Brain microvascular endothelial cell (primary cell): Measurements from ENCODE around the gene TBPL1.

Source experiments
- DNase-seq: peaks from one replicate; pipeline ENCODE4 v3.0.0-alpha.2; 2020
- H3K27ac ChIP-seq: fragments of 250-450 bp; sonication (Bioruptor Pico); 2 replicates; pipeline ENCODE4 v1.5.1; 2020; ENCODE audit warnings: mild to moderate bottlenecking, moderate library complexity
- H3K27me3 ChIP-seq: fragments of 250-450 bp; sonication (Bioruptor Pico); replicated peaks from 2 replicates; pipeline ENCODE4 v1.5.1; 2020; ENCODE audit warnings: mild to moderate bottlenecking
- H3K36me3 ChIP-seq: fragments of 250-450 bp; sonication (Bioruptor Pico); replicated peaks from 2 replicates; pipeline ENCODE4 v1.5.1; 2020; ENCODE audit warnings: mild to moderate bottlenecking
- H3K4me3 ChIP-seq: 2 replicates; pipeline ENCODE4 v1.5.1; 2011; ENCODE audit warnings: low read depth, mild to moderate bottlenecking, control low read depth, low read length, moderate library complexity
- CTCF ChIP-seq: IDR thresholded peaks from 2 replicates; pipeline ENCODE4 v1.5.1; 2011; ENCODE audit warnings: low read depth, mild to moderate bottlenecking, moderate library complexity, low read length, control low read depth, inconsistent platforms; ENCODE audit errors: missing control alignments
- in situ Hi-C: cut with HindIII; loops from 2 replicates; pipeline ENCODE4 v1.10.0; 2017; ENCODE audit warnings: low sequenced_read_pairs, low pct_ligation_motif_present

Gene TBPL1

GRCh38 chr6:133983099-133983939, 30.3 kb downstream of the TBPL1 start:
- H3K4me3 ChIP-seq: no peak overlapping the region
- TF ChIP-seq CTCF: peak; percentile 12
- H3K27ac ChIP-seq: no peak overlapping the region
- peaks cover 13% of the 10 kb centered on the region for H3K36me3 ChIP-seq
- in situ Hi-C loops: no loop called here
- no peaks in the 10 kb centered on the region for H3K27me3 ChIP-seq
- DNase-seq: peak; percentile 35

- no peaks in the 10 kb centered on the region for H3K27me3 ChIP-seq
- no peak for TF ChIP-seq CTCF
- peaks cover 13% of the 10 kb centered on the region for H3K36me3 ChIP-seq
- H3K27ac ChIP-seq: no peak overlapping the region
- DNase-seq: no peak
- no peak overlapping the region for H3K4me3 ChIP-seq
- in situ Hi-C loops: no loop called here
Observed at GRCh38 chr6:133985970-133986369, 32.9 kb downstream of the TBPL1 start.

- peaks cover 11% of the 10 kb centered on the region for H3K36me3 ChIP-seq
- H3K27ac ChIP-seq: no peak overlapping the region
- no peak for TF ChIP-seq CTCF
- DNase-seq: no peak
- H3K27me3 ChIP-seq: no peaks in the 10 kb centered on the region
- in situ Hi-C loops: no loop called here
- no peak overlapping the region for H3K4me3 ChIP-seq
Observed at GRCh38 chr6:133986942-133987341, 33.9 kb downstream of the TBPL1 start.

DNA sequence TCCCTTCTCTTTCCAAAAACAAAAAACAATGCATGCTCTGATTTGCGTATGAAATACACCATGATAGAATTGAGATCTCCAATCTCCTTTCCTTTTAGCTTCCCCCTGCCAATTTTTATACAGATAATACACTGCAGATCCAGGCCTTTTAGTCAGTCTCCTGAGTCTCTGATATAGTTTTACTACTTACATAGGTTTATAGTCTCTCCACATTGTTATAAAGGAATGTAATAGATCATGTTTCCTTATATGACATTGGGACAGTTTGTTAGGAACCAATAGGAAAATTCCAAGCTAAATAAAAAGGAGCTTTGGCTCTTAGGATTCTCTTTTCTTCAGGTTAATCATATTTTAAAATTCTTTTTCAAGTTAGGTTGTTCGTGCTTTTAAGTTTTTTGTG, 36.5 kb downstream of the TBPL1 start:
- TF ChIP-seq CTCF: no peak
- DNase-seq: no peak
- no peak overlapping the region for H3K4me3 ChIP-seq
- in situ Hi-C loops: no loop called here
- H3K27me3 ChIP-seq: no peaks in the 10 kb centered on the region
- no peak overlapping the region for H3K27ac ChIP-seq
- H3K36me3 ChIP-seq: peaks cover 10% of the 10 kb centered on the region

DNA sequence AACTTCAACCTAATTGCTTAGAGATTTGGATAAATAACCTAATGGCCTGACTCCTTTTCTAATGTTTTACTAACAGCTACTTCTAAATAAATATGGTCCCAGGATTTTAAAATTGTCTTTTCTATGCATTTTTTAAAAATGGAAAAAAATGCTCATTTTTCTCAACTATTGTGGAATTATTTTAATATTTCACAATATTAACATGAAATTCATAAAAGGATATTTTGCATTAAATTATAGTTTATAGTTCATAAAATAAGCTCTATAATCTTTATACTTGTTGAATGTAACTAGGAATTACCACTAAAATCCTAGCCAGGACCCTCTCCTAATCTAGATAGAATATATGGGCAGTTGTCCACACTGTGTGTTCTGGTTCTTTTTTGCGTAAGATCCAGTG, 37.3 kb downstream of the TBPL1 start:
- in situ Hi-C loops: no loop called here
- Histone ChIP-seq H3K4me3 (no peak overlapping the region), H3K27me3 (no peaks in the 10 kb centered on the region), H3K27ac (no peak overlapping the region), H3K36me3 (peaks cover 7% of the 10 kb centered on the region)
- no peak for TF ChIP-seq CTCF
- DNase-seq: no peak

DNA sequence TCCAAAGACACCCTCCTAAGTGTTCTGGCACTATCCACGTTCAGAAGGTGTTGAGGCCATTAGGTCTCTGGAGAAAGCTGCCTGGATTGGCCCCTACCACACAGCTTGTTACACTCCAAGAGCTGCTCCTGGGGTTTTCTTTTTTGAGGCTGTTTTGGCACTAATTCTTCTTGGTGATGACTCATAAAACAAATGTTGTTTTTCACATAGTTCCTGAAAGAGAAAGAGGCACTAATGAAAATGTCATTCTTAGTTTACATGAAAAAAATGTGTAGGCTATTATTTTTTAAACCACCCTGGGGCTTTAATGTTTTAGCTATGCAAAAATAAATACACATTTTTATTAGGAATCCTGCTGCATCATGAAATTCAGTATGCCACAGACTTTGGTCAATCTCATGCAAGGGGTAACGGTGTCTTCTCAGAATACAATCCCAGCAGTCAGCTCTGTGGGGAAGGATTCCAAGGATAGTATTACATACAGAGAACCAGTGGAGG, 38.1 kb downstream of the TBPL1 start:
- peak; percentile 65 for DNase-seq
- Histone ChIP-seq H3K27ac (peak overlapping the region; percentile 22), H3K36me3 (no peaks in the 10 kb centered on the region), H3K27me3 (no peaks in the 10 kb centered on the region), H3K4me3 (no peak overlapping the region)
- TF ChIP-seq CTCF: no peak
- in situ Hi-C loops: no loop called here
